HEK293T (cell line): ENCODE results near the gene ODF4.

ENCODE experiments used
- CTCF ChIA-PET: fragments of 350-600 bp; formaldehyde crosslinking; extraction: SDS; loops from one replicate; lab custom pipeline; 2021; ENCODE audit warnings: antibody characterized with exemption, inconsistent platforms; lab: Yijun Ruan, JAX
- POLR2A ChIA-PET: fragments of 350-600 bp; formaldehyde crosslinking; extraction: SDS; loops from one replicate; lab custom pipeline; 2020; ENCODE audit warnings: antibody characterized with exemption, inconsistent platforms; lab: Yijun Ruan, JAX
- DNase-seq: peaks from one replicate; pipeline ENCODE4 v3.0.0; 2012; ENCODE audit warnings: mixed read lengths; ENCODE audit errors: extremely low spot score
- ARNT ChIP-seq: fragments of 450-650 bp; IDR thresholded peaks from 2 replicates; pipeline ENCODE4 v1.6.1; 2017; ENCODE audit warnings: mild to moderate bottlenecking
- BHLHE40 ChIP-seq: fragments of 450-650 bp; IDR thresholded peaks from 2 replicates; pipeline ENCODE4 v1.6.1; 2016; ENCODE audit warnings: mild to moderate bottlenecking, moderate library complexity, borderline replicate concordance
- CTBP1 ChIP-seq: fragments of 450-650 bp; IDR thresholded peaks from 2 replicates; pipeline ENCODE4 v1.6.1; 2016; ENCODE audit warnings: borderline replicate concordance
- ELF4 ChIP-seq: fragments of 450-650 bp; IDR thresholded peaks from 2 replicates; pipeline ENCODE4 v1.6.1; 2017; ENCODE audit warnings: antibody characterized with exemption
- FOXA1 ChIP-seq: fragments of 450-650 bp; IDR thresholded peaks from 2 replicates; pipeline ENCODE4 v1.6.1; 2016; ENCODE audit warnings: mild to moderate bottlenecking
- FOXK2 ChIP-seq: fragments of 450-650 bp; IDR thresholded peaks from 2 replicates; pipeline ENCODE4 v1.6.1; 2016; ENCODE audit warnings: mild to moderate bottlenecking
- FOXM1 ChIP-seq: fragments of 450-650 bp; IDR thresholded peaks from 2 replicates; pipeline ENCODE4 v1.6.1; 2017; ENCODE audit warnings: mild to moderate bottlenecking, borderline replicate concordance
- HDGF ChIP-seq: fragments of 450-650 bp; IDR thresholded peaks from 2 replicates; pipeline ENCODE4 v1.6.1; 2017; ENCODE audit warnings: antibody characterized with exemption, borderline replicate concordance
- L3MBTL2 ChIP-seq: fragments of 450-650 bp; conservative IDR thresholded peaks from 2 replicates; pipeline ENCODE4 v1.6.1; 2016; ENCODE audit warnings: mild to moderate bottlenecking
- LEF1 ChIP-seq: fragments of 450-650 bp; IDR thresholded peaks from 2 replicates; pipeline ENCODE4 v1.6.1; 2017; ENCODE audit warnings: mild to moderate bottlenecking, borderline replicate concordance
- NFRKB ChIP-seq: fragments of 450-650 bp; IDR thresholded peaks from 2 replicates; pipeline ENCODE4 v1.6.1; 2016; ENCODE audit warnings: mild to moderate bottlenecking, moderate library complexity
- SP1 ChIP-seq: fragments of 450-650 bp; IDR thresholded peaks from 2 replicates; pipeline ENCODE4 v1.6.1; 2017
- SUZ12 ChIP-seq: fragments of 450-650 bp; IDR thresholded peaks from 2 replicates; pipeline ENCODE4 v1.6.1; 2016; ENCODE audit warnings: mild to moderate bottlenecking
- TARDBP ChIP-seq: fragments of 450-650 bp; IDR thresholded peaks from 2 replicates; pipeline ENCODE4 v1.6.1; 2016
- ZNF384 ChIP-seq: fragments of 450-650 bp; IDR thresholded peaks from 2 replicates; pipeline ENCODE4 v1.6.1; 2016
- TF ChIP-seq, protein P1 (sequence below): fragments of 450-650 bp; IDR thresholded peaks from 2 replicates; pipeline ENCODE4 v1.6.1; 2016

ODF4 gene

DNA sequence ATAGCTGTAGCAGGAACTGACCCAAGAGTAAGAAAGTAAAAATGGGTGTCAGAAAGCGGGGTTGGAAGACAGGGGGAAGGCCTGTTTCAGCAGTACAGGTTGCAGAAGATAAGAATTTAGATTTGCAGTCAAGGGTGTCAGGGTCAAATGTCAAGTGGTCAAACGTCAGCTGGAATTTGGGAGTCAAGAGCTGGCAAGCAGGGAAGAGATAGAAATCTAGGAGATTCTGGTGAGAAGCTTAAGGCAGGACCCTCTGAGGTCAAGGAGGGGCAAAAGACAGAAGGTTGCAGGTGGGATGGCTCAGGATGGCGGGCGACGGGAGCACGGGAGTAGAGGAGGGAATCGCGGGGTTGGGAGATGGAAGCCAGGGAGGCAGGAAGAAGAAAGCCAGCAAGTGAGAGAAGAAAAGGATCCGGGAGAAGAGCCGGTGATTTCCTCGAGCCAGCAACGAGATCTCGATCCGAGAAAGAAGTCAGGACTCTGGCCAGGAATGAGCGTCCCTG is 44.8 kb upstream of the ODF4 start:
- no peak for DNase-seq
- POLR2A ChIA-PET: interaction anchor here (0.6 to 3.4 kb wide), 40 partner anchors 9 to 172 kb away, joined by 3 to 52 read pairs (median 4); partner anchors contain the start of genes AURKB, BORCS6, CTC1 and HES7

DNA sequence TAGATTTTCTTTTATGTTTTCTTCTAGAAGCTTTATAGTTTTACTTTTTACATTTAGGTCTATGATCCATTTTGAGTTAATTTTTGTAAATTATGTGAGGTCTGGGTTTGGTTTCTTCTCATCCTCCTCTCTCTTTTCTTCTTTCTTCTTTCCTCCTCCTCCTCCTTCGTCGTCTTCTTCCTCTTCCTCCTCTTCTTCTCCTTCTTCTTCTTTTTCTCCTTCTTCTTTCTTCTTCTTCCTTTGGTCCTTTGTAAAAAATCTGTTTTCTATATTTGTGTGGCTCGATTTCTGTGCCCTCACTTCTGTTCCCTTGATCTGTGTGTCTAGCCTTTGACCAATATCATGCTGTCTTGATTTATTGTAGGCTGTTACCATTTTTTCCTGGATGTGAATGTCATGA is 39.4 kb upstream of the ODF4 start:
- ChIA-PET CTCF (interaction anchor here (1.0 to 1.2 kb wide), 2 partner anchors 77 to 207 kb away, joined by 3 to 4 read pairs; no protein-coding TSS in a partner anchor), POLR2A (interaction anchor here (1.1 to 1.4 kb wide), 3 partner anchors 52 to 127 kb away, joined by 4 to 6 read pairs (median 4); partner anchors contain the start of genes CTC1 and PFAS)
- DNase-seq: no peak
- TF ChIP-seq SUZ12: no peak
- no peak for TF ChIP-seq HDGF
- TF ChIP-seq FOXA1: no peak
- no peak for TF ChIP-seq ARNT
- TF ChIP-seq NFRKB: no peak
- TF ChIP-seq FOXK2: no peak
- no peak for TF ChIP-seq ZNF384
- 0 out of 2 replicates have a peak, but pooled peaks have one; percentile 29 for TF ChIP-seq CTBP1
- no peak for TF ChIP-seq L3MBTL2
- TF ChIP-seq ELF4: no peak
- no peak for TF ChIP-seq BHLHE40
- TF ChIP-seq, protein P1, sequence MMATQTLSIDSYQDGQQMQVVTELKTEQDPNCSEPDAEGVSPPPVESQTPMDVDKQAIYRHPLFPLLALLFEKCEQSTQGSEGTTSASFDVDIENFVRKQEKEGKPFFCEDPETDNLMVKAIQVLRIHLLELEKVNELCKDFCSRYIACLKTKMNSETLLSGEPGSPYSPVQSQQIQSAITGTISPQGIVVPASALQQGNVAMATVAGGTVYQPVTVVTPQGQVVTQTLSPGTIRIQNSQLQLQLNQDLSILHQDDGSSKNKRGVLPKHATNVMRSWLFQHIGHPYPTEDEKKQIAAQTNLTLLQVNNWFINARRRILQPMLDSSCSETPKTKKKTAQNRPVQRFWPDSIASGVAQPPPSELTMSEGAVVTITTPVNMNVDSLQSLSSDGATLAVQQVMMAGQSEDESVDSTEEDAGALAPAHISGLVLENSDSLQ: 0 out of 2 replicates have a peak, but pooled peaks have one; percentile 31

More for the DNA sequence above, 44.8 kb upstream of the ODF4 start:
- CTCF ChIA-PET: interaction anchor here (0.6 to 1.0 kb wide), 4 partner anchors 71 to 106 kb away, joined by 3 to 4 read pairs (median 4); partner anchors contain the start of gene KRABD2
- TF ChIP-seq FOXA1 (no peak), LEF1 (no peak), TARDBP (no peak), NFRKB (no peak), FOXK2 (no peak), HDGF (peak; percentile 49; the same call in 1 of the 2 replicates), BHLHE40 (no peak), SUZ12 (no peak), ELF4 (no peak), L3MBTL2 (peak; percentile 71)
- TF ChIP-seq, protein P1: no peak

DNA sequence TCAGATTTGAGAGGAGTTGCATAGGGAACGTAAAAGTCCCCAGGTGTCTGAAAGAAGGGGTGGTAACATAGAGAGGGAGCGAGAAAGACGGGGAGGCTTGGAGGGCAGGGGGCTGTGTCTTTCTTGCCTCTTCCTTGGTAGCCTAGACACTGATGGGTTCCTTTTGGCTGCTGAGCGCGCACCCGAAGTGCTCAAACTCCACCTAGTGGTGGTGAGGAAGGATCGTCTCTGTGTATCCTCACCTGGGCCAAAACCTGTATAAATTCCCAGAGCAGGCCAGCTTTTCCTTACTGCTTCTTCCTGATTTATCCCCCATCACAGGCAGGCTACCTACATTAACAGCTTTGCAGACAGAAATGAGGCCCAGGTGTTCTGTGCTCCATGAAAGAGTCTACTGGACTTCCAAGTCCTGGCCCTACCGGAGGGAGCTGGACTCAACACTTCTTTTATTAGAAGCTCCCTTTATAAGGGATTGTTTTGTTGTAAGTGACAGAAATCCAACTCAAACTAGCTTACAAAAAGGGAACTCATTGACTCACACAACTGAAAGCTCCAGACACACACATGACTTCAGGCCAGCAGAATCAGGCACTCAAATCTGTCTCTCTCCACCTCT is 38.9 kb upstream of the ODF4 start:
- ChIA-PET CTCF (interaction anchor here (0.6 to 1.2 kb wide), 7 partner anchors 12 to 207 kb away, joined by 3 to 4 read pairs (median 3); partner anchors contain the start of gene RANGRF), POLR2A (interaction anchor here (1.1 to 1.4 kb wide), 3 partner anchors 52 to 128 kb away, joined by 4 to 6 read pairs (median 4); partner anchors contain the start of genes CTC1 and PFAS)
- peak; percentile 81 for DNase-seq
- no peak for TF ChIP-seq ARNT
- no peak for TF ChIP-seq CTBP1

DNA sequence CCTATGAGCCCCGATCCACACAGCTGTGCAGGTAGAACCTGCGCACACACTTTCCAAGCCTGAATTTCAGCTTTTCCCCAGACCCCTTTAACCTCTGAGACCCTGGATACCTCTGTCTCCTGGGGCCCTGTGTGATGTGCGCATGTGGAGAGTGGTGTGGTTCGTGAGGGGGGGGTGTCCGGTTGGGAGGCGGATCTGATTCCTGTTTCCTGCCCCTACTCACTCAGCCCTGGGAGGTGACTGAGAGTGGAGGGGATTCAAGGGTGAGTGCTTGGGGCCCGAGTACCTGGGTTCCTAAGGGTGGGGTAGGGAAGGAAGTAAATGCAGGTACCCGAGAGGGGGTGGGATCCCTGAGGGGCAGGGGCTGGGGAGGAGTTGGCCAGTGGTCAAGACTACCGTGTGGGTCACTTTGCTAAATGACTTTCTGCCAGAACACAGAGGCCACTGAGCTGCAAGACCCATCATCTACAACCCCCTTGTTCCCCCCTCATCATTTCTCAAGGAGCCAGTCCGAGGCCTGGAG is 29.0 kb upstream of the ODF4 start:
- CTCF ChIA-PET: no interaction called here
- POLR2A ChIA-PET: no interaction called here
- TF ChIP-seq TARDBP: no peak
- TF ChIP-seq FOXK2: no peak
- no peak for DNase-seq

DNA sequence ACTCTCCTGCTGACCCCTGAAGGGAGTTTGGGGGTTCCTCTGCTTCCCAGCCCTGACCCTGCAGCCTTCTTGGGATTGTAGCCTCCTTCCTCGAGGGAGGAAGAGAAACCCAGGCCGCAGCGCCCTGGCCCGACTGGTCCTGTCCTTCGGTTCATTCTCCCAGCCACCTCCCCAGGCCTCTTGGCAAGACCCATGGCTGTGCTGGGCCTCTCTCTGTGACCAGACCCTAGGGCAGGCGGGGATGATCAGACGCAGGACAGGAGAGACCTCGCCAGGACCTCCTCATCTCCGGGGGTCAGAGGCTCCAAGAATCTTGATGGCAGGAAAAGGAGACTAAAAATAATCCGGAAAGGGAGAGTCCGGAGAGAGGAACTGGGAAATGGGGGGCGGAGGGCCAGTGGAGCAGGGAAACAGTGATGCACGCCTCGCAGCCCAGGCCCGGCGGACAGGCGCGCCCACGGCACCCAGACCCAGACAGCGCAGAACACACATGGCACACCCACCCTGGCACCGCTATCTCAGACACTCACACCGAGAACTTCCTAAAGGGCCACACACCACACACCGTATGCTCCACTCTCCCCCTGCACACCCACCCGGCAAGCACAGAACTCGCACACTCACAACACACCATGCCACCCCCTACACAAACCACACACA is 28.4 kb upstream of the ODF4 start:
- POLR2A ChIA-PET: no interaction called here
- no peak for TF ChIP-seq ZNF384
- TF ChIP-seq BHLHE40: no peak
- no peak for TF ChIP-seq TARDBP
- no peak for TF ChIP-seq FOXA1
- no peak for TF ChIP-seq ELF4
- no peak for TF ChIP-seq FOXK2
- no peak for TF ChIP-seq FOXM1
- TF ChIP-seq SP1: no peak
- no peak for TF ChIP-seq ARNT
- no peak for TF ChIP-seq HDGF
- no peak for TF ChIP-seq NFRKB
- TF ChIP-seq L3MBTL2: no peak
- TF ChIP-seq LEF1: no peak
- TF ChIP-seq, protein P1: no peak
- no peak for TF ChIP-seq CTBP1
- TF ChIP-seq SUZ12: no peak
- no peak for DNase-seq
- CTCF ChIA-PET: no interaction called here

DNA sequence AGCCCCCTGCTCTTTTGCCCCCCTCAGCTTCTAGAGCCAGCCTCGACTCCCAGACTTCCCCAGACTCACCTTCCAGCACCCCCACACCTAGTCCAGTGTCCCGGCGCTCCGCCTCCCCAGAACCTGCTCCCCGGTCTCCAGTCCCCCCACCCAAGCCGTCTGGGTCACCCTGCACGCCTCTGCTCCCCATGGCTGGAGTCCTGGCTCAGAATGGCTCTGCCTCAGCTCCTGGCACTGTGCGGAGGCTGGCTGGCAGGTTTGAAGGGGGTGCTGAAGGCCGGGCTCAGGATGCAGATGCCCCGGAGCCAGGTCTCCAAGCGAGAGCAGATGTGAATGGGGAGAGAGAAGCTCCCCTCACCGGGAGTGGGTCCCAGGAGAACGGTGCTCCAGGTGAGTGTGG is 27.4 kb upstream of the ODF4 start:
- no peak for TF ChIP-seq NFRKB
- no peak for TF ChIP-seq FOXK2
- TF ChIP-seq, protein P1: no peak
- TF ChIP-seq ARNT: no peak
- TF ChIP-seq ZNF384: no peak
- TF ChIP-seq FOXA1: no peak
- TF ChIP-seq SUZ12: no peak
- ChIA-PET CTCF (no interaction called here), POLR2A (interaction anchor here (2.9 kb wide), 1 partner anchor 17 kb away, joined by 13 read pairs; the partner anchor contains the start of gene SLC25A35)
- DNase-seq: no peak
